ENCODE results near the gene ERICH2.

The ERICH2 gene

GRCh38 chr2:170823898-170824215, 53.7 kb downstream of the ERICH2 start:
- TF ChIP-seq, protein P1, sequence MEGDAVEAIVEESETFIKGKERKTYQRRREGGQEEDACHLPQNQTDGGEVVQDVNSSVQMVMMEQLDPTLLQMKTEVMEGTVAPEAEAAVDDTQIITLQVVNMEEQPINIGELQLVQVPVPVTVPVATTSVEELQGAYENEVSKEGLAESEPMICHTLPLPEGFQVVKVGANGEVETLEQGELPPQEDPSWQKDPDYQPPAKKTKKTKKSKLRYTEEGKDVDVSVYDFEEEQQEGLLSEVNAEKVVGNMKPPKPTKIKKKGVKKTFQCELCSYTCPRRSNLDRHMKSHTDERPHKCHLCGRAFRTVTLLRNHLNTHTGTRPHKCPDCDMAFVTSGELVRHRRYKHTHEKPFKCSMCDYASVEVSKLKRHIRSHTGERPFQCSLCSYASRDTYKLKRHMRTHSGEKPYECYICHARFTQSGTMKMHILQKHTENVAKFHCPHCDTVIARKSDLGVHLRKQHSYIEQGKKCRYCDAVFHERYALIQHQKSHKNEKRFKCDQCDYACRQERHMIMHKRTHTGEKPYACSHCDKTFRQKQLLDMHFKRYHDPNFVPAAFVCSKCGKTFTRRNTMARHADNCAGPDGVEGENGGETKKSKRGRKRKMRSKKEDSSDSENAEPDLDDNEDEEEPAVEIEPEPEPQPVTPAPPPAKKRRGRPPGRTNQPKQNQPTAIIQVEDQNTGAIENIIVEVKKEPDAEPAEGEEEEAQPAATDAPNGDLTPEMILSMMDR (conservative IDR thresholded peaks at IDR 0.05), result no peak
- no peak overlapping the region for H3K27ac ChIP-seq

DNA sequence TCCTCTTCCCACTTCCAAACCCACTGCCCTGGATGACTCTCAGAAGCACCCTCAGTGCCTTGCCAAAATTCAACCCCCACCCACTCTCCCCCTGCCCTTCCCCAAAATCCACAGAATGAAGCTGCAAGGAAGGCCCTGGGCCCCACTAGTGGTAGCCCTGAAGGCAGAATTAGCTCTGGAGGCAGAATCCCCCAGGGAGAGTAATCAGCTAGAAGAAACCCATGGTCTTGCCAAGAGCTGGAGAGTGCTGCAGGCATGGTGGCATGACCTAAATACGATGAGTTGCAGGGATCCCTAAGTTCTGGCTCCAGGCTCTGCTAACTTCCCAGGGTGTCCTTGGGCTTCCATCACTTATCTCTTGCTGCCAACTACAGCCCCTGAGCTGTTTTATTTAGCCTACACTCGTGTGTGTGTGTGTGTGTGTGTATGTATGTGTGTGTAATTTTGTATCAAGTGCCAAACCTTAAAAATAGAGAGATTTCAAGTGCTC, 54.4 kb downstream of the ERICH2 start:
- H3K27ac ChIP-seq, result no peak overlapping the region
- TF ChIP-seq, protein P1 (conservative IDR thresholded peaks at IDR 0.05), result no peak

DNA sequence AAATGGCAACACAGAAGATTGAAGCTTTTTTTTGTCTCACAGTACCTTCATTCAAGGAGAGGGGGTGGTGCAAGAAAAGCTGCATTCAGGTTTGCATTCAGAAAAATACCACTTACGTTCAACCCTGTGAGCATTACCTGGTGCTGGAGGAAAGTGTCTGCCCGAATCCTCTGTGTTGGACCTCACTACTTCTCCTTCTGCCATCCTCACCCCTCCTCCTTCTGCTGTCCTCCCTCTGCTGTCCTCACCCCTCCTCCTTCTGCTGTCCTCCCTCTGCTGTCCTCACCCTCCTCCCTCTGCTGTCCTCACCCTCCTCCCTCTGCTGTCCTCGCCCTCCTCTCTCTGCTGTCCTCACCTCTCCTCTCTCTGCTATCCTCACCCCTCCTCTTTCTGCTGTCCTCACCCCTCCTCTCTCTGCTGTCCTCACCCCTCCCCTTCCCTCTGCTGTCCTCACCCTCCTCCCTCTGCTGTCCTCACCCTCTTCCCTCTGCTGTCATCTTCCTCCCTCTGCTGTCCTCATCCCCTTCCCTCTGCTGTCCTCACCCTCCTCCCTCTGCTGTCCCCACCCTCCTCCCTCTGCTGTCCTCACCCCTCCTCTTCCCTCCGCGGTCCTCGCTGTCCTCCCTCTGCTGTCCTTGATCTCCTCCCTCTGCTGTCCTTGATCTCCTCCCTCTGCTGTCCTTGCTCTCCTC, 57.8 kb downstream of the ERICH2 start:
- TF ChIP-seq, protein P1 (conservative IDR thresholded peaks at IDR 0.05), result no peak

GRCh38 chr2:170828533-170828916, 58.3 kb downstream of the ERICH2 start:
- no peak overlapping the region for H3K27ac ChIP-seq
- TF ChIP-seq, protein P1 (conservative IDR thresholded peaks at IDR 0.05), result no peak

More for the DNA sequence above, 57.8 kb downstream of the ERICH2 start:
- H3K27ac ChIP-seq, result no peak overlapping the region

DNA sequence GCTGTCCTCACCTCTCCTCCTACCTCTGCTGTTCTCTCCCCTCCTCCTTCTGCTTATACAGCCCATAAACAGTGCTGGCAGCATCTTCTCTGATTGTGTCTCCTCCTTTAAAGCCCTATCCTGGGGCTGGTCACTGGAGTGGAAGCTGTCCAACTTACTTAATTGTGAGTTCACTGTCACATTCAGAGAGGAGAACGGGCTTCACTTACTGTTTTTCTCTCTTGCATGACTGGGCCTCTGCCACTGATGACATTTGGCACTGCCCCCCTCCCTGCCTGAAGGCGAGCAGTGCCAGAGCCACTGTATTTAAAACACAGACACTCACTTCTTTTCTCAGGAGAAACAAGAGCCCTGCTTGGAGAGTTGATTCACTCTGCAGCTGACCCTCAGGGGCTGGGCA, 58.9 kb downstream of the ERICH2 start:
- H3K27ac ChIP-seq, result no peak overlapping the region
- TF ChIP-seq, protein P1 (conservative IDR thresholded peaks at IDR 0.05), result no peak

- TF ChIP-seq, protein P1 (conservative IDR thresholded peaks at IDR 0.05), result no peak
These were observed 60.0 kb downstream of the ERICH2 start for GRCh38 chr2:170830166-170830565.

GRCh38 chr2:170831115-170831514, 60.9 kb downstream of the ERICH2 start:
- TF ChIP-seq, protein P1 (conservative IDR thresholded peaks at IDR 0.05), result no peak
- H3K27ac ChIP-seq, result no peak overlapping the region

More at GRCh38 chr2:170830166-170830565, 60.0 kb downstream of the ERICH2 start:
- no peak overlapping the region for H3K27ac ChIP-seq
